Measurements from ENCODE around the gene C6orf47. TPM values are rescaled to one million over a fixed set of nuclear protein-coding genes. Genes with fewer than 3 reads are reported as not detected.

The C6orf47 gene
- polyA plus RNA-seq, 1 of the 3 experiments (the other 2 are of a cell fraction) = 10.3 TPM

- TF ChIP-seq EP300 (IDR thresholded peaks at IDR 0.05; ENCODE audit: borderline replicate concordance in 1 of 2, low read depth in 1 of 2, low read length in 1 of 2) (no peak), RAD21 (IDR thresholded peaks at IDR 0.05; ENCODE audit: low read length) (no peak), FOSL2 (IDR thresholded peaks at IDR 0.05; ENCODE audit: borderline replicate concordance, low read depth) (no peak), NFIC (IDR thresholded peaks at IDR 0.05; ENCODE audit: borderline replicate concordance) (no peak), TAF1 (IDR thresholded peaks at IDR 0.05; ENCODE audit: borderline replicate concordance, low read depth, low read length) (no peak), EZH2phosphoT487 (IDR thresholded peaks at IDR 0.05; ENCODE audit: borderline replicate concordance, low read depth) (no peak), POLR2AphosphoS5 (IDR thresholded peaks at IDR 0.05; ENCODE audit: low read depth, low read length) (no peak)
Observed at GRCh38 chr6:31636698-31637596, 23.6 kb downstream of the C6orf47 start (continued).

DNA sequence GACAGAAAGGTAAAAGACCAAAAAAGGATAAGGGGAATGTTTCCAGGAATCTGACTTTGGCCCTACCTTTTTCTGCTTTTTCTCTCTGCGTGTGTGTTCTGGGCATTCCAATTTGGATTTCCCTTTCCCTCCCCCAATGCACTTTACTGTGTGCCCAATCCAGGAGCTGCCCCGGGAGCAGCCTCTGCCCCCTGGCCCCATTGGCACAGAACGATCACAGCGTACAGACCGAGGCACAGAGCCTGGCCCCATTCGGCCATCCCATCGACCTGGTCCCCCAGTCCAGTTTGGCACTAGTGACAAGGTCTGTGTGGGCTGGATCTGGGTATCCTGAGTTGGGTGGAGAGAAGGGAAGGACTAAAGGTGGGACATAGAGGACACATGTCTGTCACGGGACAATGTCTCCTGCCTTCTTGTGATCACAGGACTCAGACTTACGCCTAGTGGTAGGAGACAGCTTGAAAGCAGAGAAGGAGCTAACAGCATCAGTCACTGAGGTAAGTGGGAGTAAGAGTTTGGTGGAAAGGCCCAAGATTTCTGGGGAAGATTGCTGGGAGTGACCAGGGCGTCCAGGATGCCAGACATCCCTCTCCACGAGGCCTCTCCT, 25.5 kb downstream of the C6orf47 start:
- Histone ChIP-seq H3K79me2 (ENCODE audit: insufficient read depth) (peaks cover 8% of the 10 kb centered on the region; the same call in 1 of the 2 replicates), H3K4me1 (ENCODE audit: control insufficient read depth in 1 of 2, insufficient read depth in 2 of 2, low read depth in 1 of 2, low read length in 1 of 2) (no peaks in the 10 kb centered on the region; a peak in 1 of 4 replicates), H3K4me2 (no peak overlapping the region), H4K20me1 (ENCODE audit: insufficient read depth) (peaks cover 19% of the 10 kb centered on the region; the same call in 1 of the 2 replicates), H3K9me3 (no peaks in the 10 kb centered on the region), H3K27me3 (ENCODE audit: insufficient read depth) (no peaks in the 10 kb centered on the region), H3K9ac (no peak overlapping the region), H3K9me2 (no peaks in the 10 kb centered on the region), H3K27ac (ENCODE audit: low read depth in 2 of 2, low read length in 1 of 2) (no peak overlapping the region), H3F3A (replicated peaks; ENCODE audit: insufficient read depth) (peaks cover 60% of the 10 kb centered on the region), H2AFZ (ENCODE audit: low read depth) (no peak overlapping the region), H3K4me3 (ENCODE audit: low read depth in 2 of 2, low read length in 1 of 2) (no peak overlapping the region), H3K36me3 (replicated peaks in 1 of 2; ENCODE audit: control insufficient read depth in 1 of 2, insufficient read depth in 2 of 2, low read length in 1 of 2) (peaks cover 34 to 95% of the 10 kb centered on the region in 2 experiments)
- 92% methylated on average over 11 of the region's 11 CpGs for WGBS (ENCODE audit: low lambda C conversion rate)
- ChIA-PET CTCF (interaction anchor here (1.3 to 1.7 kb wide), 3 partner anchors 12 to 17 kb away, joined by 3 to 5 read pairs (median 5); partner anchors contain the start of gene BAG6), POLR2A (interaction anchor here (0.8 to 2.2 kb wide), 3 partner anchors 8 to 15 kb away, joined by 3 to 13 read pairs (median 3); no protein-coding TSS in a partner anchor)
- no peak for DNase-seq
- no peak for TF ChIP-seq MEF2A (IDR thresholded peaks at IDR 0.05; ENCODE audit: borderline replicate concordance, low read depth)
- TF ChIP-seq, protein P1, sequence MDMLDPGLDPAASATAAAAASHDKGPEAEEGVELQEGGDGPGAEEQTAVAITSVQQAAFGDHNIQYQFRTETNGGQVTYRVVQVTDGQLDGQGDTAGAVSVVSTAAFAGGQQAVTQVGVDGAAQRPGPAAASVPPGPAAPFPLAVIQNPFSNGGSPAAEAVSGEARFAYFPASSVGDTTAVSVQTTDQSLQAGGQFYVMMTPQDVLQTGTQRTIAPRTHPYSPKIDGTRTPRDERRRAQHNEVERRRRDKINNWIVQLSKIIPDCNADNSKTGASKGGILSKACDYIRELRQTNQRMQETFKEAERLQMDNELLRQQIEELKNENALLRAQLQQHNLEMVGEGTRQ (IDR thresholded peaks at IDR 0.05; ENCODE audit: borderline replicate concordance, low read depth, low read length) = no peak
- no peak for TF ChIP-seq USF1 (IDR thresholded peaks at IDR 0.05; ENCODE audit: borderline replicate concordance, low read depth)
- TF ChIP-seq FOXM1 (IDR thresholded peaks at IDR 0.05; ENCODE audit: low read depth) = no peak
- TF ChIP-seq GATA2 (CRISPR knock-in tag; IDR thresholded peaks at IDR 0.05) = no peak
- no peak for TF ChIP-seq RCOR1 (IDR thresholded peaks at IDR 0.05; ENCODE audit: low read length)
- no peak for TF ChIP-seq TAF1 (IDR thresholded peaks at IDR 0.05; ENCODE audit: borderline replicate concordance, low read depth, low read length)
- no peak for TF ChIP-seq SMC3 (IDR thresholded peaks at IDR 0.05; ENCODE audit: low read depth, low read length)
- no peak for TF ChIP-seq GABPA (IDR thresholded peaks at IDR 0.05; ENCODE audit: low read depth)
